Activated CD4-positive, alpha-beta T cell treated with anti-CD3 and anti-CD28 coated beads, Interleukin-2, amount 50 U/mL, for 16 hours (primary cell): ENCODE results near the gene CEMIP2.
A peak's percentile ranks its signal among the peaks of the same experiment; 100 is the strongest.

Source experiments
- DNase-seq: peaks from one replicate; pipeline ENCODE4 v3.0.0-alpha.2; 2020

CEMIP2 gene

DNA sequence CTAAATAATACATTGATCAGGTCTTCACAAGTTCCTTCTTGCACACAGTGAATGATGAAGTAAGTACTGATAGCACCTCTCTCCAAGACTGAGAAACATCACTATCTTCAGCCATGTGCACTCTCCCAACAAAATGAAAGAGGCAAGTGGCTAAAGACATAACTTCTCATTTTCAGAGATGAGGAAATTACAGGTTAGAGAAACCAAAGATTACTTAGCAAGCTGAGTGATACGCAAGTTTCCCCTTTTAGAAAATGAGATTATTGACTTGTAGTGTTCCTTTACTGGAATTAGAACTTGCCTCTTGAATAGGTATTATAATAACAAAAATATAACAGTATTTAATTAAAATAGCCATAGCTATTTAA is 21.6 kb downstream of the CEMIP2 start:
- no peak for DNase-seq

GRCh38 chr9:71746023-71746757 is 22.1 kb downstream of the CEMIP2 start:
- DNase-seq: no peak

DNA sequence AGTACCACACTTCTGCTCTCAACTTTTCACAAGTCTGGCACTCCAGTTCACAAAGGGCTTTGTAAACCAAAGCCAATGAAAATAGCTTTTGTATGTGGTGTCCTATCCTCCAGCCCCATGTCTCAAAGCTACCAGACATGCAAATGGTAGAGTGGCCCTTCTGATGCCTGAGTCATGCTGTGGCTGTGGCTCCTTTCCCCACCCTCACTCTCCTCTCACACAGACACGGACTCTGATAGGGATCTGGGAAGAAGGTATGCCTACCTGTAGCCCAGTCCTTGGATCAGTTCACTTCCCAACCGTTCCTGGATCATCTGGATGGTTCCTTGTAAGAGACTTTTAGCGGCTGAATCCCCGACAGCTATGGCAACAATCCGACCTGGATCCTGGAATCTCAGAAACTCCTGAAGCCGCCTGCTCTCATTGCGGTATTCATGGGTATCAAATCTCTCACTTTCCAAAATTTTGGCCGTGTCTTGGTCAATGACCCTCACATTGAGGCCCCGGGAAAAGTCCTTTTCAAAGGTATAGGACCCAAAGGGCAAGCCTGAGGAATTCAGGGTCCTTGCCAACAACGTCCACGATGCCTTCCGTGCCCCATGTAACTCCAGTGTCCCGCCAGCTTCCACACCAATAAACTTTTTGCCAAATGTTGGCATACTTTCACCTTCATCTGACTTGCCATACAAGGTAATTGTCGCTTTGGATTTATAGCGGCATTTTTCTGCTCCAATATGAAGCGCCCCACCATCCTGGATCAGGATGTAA is 23.4 kb downstream of the CEMIP2 start:
- no peak for DNase-seq

DNA sequence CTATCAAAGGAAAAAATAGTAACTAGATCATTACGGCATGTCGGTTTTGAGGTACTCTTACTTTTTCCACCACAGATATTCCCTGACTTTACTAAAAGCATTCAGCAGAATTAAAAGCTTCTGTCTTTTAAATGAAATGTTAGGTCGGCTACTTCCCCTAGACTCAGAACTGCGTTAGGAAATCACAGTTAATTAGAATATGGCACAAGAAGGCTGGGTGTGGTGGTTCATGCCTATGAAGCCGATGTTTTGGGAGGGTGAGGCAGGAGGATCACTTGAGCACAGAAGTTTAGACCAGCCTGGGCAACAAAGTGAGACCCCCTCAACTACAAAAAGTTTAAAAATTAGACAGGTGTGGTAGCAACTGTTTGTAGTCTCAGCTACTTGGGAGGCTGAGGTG is 24.4 kb downstream of the CEMIP2 start:
- no peak for DNase-seq

DNA sequence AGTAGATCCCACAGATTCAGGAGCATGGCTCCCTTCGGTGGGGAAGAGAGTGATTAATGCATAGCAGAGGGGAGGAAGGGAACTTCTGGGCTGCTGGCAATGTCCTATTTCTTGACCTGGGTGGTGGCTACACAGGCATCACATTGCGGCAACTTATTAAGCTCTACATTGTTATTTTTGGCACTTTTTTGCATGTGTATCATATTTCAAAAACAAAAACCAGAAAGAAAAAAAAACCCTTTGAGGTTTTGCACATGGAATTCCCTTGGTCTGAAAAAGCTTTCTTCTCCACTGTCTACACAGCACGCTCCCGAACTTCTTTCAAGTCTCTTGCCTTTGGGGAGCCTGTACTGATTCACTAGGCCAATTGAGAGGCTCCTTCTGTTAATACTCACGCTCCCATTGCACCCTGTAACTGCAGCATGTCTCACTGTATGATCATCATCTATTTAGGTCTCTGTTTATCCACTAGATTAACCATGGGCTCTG is 25.1 kb downstream of the CEMIP2 start:
- no peak for DNase-seq

- no peak for DNase-seq
Measured at GRCh38 chr9:71742703-71743102, 25.6 kb downstream of the CEMIP2 start.

DNA sequence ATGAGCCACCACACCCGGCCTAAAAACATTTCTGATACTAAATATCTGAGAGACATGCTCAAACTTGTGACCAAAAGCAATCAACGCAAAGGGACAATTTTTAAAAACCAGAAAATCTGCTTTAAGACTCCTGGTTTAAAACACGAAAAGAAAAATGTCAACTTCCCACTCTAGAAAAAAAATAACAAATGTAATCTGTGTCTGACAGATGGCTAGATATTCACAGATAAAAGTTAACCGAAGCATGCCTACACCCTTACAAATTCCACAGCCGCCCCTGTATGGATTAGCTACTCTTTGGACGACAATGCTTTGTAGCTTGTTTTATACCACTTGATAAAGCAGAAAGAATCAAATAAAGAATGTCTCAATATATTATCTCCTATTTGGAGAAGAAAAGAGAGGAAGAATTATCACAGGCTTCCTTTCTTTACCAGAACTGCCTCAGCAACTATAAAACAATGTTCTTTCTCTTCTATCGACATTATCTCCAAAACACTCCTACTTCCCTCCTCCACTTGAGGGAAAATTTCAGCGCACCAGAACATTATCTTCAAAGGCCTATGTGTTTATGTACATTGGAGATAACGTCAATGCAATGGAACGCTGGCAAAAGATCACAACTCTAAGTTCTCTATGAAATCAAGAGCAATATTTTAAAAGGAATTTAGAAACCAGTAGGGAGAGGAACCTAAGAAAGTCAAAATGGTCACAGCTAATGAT is 26.2 kb downstream of the CEMIP2 start:
- DNase-seq: no peak

GRCh38 chr9:71740199-71740598 is 28.1 kb downstream of the CEMIP2 start:
- DNase-seq: no peak

DNA sequence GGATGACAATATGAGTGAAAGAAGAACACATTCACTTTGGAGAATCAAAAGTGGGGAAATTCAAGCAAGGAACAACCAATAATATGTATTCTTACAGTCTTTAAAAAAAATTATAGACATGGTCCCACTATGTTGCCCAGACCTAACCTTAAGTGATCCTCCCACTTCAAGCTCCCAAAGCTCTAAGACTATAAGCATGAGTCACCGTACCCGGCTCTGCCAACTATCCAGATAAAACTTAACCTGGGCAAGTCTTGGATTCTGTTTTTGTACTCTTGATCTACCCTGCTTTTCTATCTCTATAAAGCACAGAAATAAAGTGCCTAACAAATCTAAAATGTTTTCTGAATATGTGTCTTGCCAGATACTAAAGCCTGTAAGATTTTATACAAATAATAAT is 30.9 kb downstream of the CEMIP2 start:
- DNase-seq: no peak

DNA sequence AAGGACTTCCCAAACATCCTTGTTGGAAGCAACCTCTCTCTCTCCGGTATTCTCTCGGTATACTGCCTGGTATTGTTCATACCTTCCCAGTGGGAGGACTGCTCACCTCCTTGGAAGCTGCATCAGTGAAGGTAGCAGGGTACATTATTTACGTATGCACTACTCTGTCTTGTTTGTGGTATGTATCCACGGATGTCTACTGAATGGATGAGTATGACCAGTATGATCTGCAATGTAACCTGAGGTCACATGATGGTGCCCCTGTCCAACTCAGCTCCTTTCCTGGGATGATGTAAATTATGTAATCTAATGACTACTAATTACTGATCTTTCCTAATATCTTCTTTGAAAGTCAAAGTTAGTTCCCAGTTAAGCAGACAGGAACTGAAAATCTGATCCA is 32.1 kb downstream of the CEMIP2 start:
- no peak for DNase-seq

- DNase-seq: peak; percentile 24
Measured at GRCh38 chr9:71734950-71735349, 33.4 kb downstream of the CEMIP2 start.

- DNase-seq: no peak
Measured at GRCh38 chr9:71733176-71733575, 35.1 kb downstream of the CEMIP2 start.

DNA sequence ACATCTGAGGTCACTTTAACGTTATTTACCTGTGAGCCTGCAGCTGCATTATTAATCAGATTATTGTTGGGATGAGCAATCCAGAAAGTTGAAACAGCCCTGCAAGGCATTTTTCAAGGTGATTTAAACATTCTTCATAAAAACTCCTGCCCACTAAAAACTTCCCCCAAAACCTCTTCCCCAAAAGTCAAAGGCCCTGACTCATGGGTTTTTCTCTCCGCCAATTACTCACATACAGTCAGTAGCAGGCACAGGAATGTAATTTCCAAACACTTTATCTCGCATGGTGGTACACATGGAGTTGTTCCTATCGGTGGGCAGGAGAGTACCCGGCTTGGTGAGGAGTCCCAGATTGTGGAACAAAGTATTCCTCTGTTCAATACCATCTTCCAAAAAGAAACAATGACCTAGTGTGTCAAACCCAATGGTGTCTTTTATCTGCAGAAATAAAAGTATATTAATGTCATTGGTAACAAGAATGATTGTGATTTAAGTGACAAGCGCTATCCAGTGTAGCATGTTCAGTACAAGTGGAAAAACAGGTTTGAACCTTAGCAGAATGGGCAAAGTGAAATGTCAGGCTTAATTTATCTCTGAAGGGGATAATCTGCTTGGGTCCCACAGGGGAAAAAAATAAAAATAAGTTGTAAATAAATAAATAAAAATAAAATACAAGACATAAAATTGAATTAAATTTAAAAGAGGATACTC is 38.3 kb downstream of the CEMIP2 start:
- no peak for DNase-seq

DNA sequence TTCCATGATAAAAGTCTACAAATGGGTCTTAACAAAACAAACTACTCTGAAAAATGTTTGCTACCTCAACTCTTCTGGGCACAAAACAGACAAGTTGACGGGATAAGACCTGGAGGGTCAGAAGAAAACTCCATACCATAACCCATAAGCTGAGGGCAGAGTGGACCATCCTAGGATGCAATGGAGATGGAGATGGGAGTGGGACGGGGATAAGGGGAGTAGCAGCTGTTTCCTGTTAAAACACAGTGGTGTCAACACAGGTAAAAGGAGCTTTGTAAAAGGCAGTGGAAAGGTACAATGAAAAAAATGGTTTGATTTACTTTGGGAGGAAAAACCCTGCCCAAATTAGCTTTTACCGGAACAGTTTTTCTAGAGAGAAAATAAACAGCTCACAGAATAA is 41.6 kb downstream of the CEMIP2 start:
- no peak for DNase-seq

- DNase-seq: no peak
Measured at GRCh38 chr9:71725590-71726338, 42.5 kb downstream of the CEMIP2 start.

DNA sequence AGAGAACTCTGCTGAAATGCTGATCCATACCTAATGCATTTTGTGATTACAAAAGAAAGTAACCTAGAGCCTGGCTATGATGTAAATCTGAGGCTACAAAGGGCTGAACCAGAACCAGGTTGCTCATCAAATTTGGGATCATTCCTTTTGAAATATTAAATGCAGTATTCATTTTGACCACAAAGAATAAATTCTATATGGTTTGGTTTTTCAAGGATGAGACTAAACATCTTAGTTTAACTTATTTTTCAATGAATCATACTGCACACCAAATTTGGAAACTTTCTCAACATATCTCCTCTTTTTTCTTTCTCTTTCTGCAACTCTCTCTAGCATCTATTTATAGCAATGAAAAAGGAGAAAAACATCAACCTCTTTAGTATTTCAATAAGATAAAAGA is 46.5 kb downstream of the CEMIP2 start:
- no peak for DNase-seq

DNA sequence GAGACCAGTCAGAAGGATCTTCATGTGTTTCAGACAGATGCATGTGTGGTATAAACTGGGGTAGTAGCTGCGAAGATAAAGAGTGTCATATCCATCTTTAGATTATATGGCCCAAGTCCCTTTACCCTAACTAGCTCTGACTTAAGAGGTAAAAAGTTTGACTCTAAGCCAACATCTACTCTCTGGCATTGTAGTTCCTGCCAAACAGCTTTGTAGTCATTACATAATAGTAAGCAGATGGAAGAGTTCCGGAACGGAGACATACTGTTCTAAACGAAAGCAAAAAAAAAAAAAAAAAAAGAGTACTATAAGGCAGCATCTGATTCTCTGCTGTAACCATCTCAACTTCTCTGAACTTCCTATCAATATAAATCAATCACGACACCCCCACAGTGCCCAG is 48.8 kb downstream of the CEMIP2 start:
- DNase-seq: no peak

GRCh38 chr9:71719088-71719487 is 49.2 kb downstream of the CEMIP2 start:
- DNase-seq: no peak

DNA sequence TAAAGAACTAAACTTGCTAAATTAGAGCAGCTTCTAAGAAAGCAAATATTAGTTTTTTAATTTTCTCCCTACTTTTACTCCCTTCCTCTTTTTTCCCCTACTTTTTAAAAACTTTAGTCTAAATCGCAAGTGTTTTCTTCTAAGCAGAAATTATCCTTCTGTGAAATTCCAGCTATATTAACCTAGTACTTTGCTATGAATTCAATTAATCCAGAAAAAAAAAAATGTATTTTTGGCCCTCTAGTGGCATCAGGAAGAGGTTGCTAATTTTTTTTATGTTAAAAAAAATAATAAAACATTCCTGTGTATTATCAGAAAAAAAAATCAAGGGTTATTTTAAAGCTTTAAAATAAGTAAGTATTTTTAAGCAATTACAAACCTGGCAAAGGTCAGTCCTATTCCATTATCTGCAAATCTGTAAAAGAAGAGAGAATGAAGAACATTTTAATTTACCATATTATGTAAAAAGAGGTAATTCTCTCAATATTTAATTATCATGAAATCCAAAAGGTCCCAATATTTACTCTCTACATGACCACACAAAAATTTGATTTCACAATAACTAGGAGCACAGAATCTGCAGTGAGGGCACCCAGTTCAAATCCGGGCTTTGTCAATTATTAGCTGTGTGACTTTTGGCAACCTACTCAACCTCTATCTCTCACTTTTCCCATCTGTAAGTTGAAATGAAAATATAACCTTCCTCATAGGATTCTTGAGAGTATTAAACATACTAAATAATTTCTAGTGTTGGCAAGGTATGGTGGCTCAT is 52.0 kb downstream of the CEMIP2 start:
- DNase-seq: no peak

DNA sequence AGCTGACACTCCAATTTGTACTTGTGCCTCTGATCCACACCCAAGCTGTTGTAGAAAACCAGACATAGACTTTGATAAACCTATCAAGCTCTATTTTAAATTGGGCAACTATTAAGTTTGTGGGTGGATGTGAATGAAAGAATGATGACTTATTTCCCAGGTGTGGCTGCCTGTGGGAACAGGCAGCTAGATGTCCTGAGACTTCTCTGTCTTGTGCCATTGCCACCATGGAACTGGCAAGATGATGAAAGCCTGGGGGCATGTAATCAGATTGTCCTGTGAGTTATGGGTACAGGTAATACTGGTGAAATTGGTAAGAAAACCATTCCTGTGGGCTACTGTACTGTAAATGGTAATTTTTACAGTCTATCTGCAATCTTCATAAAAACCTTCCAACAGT is 57.5 kb downstream of the CEMIP2 start:
- no peak for DNase-seq

DNA sequence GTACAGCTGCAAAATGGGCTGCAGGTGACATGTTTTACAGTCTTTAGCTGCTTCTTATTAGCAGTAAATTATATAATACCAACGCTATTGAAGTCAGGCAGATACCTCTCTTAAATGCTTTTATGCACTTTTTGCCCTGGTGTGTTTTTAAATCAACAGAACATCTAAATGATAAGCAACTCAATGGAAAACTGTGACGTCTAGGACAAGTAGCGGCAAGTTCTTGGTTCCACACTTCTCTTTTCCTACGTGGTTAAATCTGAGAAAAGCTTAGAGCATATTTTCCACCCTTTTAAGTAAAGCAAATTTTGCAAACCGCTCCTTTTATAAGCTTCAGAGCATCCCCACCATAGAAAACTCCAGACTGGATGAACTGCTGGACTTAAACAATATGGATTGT is 58.1 kb downstream of the CEMIP2 start:
- DNase-seq: no peak

GRCh38 chr9:71709384-71709783 is 58.9 kb downstream of the CEMIP2 start:
- DNase-seq: no peak
